Measurements from ENCODE around the gene COX7B2.

The COX7B2 gene

GRCh38 chr4:46889410-46889809 is 19.6 kb downstream of the COX7B2 start:
- Mint-ChIP-seq H3K4me1 (no peaks in the 10 kb centered on the region), H3K9me3 (no peaks in the 10 kb centered on the region), H3K4me3 (no peak overlapping the region), H3K27ac (no peak overlapping the region), H3K27me3 (ENCODE audit: low read depth) (no peaks in the 10 kb centered on the region), H3K36me3 (ENCODE audit: low read depth) (no peaks in the 10 kb centered on the region)
- no peak for TF ChIP-seq CTCF (IDR thresholded peaks at IDR 0.05; ENCODE audit: unreplicated experiment in 3 of 3)

- no peaks in the 10 kb centered on the region for H3K9me3 Mint-ChIP-seq
- H3K4me1 Mint-ChIP-seq = no peaks in the 10 kb centered on the region
- no peak overlapping the region for H3K4me3 Mint-ChIP-seq
- H3K36me3 Mint-ChIP-seq (ENCODE audit: low read depth) = no peaks in the 10 kb centered on the region
- no peaks in the 10 kb centered on the region for H3K27me3 Mint-ChIP-seq (ENCODE audit: low read depth)
- peak; percentile 53 to 55 (median 55) for TF ChIP-seq CTCF (IDR thresholded peaks at IDR 0.05; ENCODE audit: unreplicated experiment in 3 of 3)
- no peak overlapping the region for H3K27ac Mint-ChIP-seq
Observed at GRCh38 chr4:46886711-46887110, 22.3 kb downstream of the COX7B2 start.

- H3K4me3 Mint-ChIP-seq = no peak overlapping the region
- H3K4me1 Mint-ChIP-seq = no peaks in the 10 kb centered on the region
- H3K9me3 Mint-ChIP-seq = no peaks in the 10 kb centered on the region
- H3K27me3 Mint-ChIP-seq (ENCODE audit: low read depth) = no peaks in the 10 kb centered on the region
- no peaks in the 10 kb centered on the region for H3K36me3 Mint-ChIP-seq (ENCODE audit: low read depth)
- H3K27ac Mint-ChIP-seq = no peak overlapping the region
- TF ChIP-seq CTCF (IDR thresholded peaks at IDR 0.05; ENCODE audit: unreplicated experiment in 3 of 3) = no peak
Observed at GRCh38 chr4:46878641-46879040, 30.4 kb downstream of the COX7B2 start.

GRCh38 chr4:46874811-46875210 is 34.2 kb downstream of the COX7B2 start:
- TF ChIP-seq CTCF (IDR thresholded peaks at IDR 0.05; ENCODE audit: unreplicated experiment in 3 of 3) = no peak
- Mint-ChIP-seq H3K4me1 (no peaks in the 10 kb centered on the region), H3K36me3 (ENCODE audit: low read depth) (no peaks in the 10 kb centered on the region), H3K9me3 (peaks cover 2% of the 10 kb centered on the region), H3K27me3 (ENCODE audit: low read depth) (no peaks in the 10 kb centered on the region), H3K27ac (no peak overlapping the region), H3K4me3 (no peak overlapping the region)

GRCh38 chr4:46870411-46870810 is 38.6 kb downstream of the COX7B2 start:
- no peak for TF ChIP-seq CTCF (IDR thresholded peaks at IDR 0.05; ENCODE audit: unreplicated experiment in 3 of 3)
- H3K27ac Mint-ChIP-seq = no peak overlapping the region
- no peaks in the 10 kb centered on the region for H3K4me1 Mint-ChIP-seq
- H3K36me3 Mint-ChIP-seq (ENCODE audit: low read depth) = no peaks in the 10 kb centered on the region
- peaks cover 2% of the 10 kb centered on the region for H3K9me3 Mint-ChIP-seq
- H3K27me3 Mint-ChIP-seq (ENCODE audit: low read depth) = no peaks in the 10 kb centered on the region
- H3K4me3 Mint-ChIP-seq = no peak overlapping the region

- no peak for TF ChIP-seq CTCF (IDR thresholded peaks at IDR 0.05; ENCODE audit: unreplicated experiment in 3 of 3)
- Mint-ChIP-seq H3K36me3 (ENCODE audit: low read depth) (no peaks in the 10 kb centered on the region), H3K4me3 (no peak overlapping the region), H3K4me1 (no peaks in the 10 kb centered on the region), H3K27ac (no peak overlapping the region), H3K9me3 (no peaks in the 10 kb centered on the region), H3K27me3 (ENCODE audit: low read depth) (peaks cover 8% of the 10 kb centered on the region)
Observed at GRCh38 chr4:46856333-46856732, 52.7 kb downstream of the COX7B2 start.

All from nephron (organoid).